GM21528 (cell line): ENCODE measurements around the gene TNFAIP2.
"Not testable (repeated sequence)": the region's sequence is repeated elsewhere in the genome, so short reads cannot be mapped to it uniquely, and the experiment has no call there.

Experiments used
- ATAC-seq: cut with Tn5 transposase; IDR thresholded peaks from one replicate; pipeline ENCODE4 v1.9.1; 2021; ENCODE audit warnings: mild to moderate bottlenecking, moderate library complexity; ENCODE audit not compliant: unreplicated experiment, low FRiP score

Gene TNFAIP2

DNA sequence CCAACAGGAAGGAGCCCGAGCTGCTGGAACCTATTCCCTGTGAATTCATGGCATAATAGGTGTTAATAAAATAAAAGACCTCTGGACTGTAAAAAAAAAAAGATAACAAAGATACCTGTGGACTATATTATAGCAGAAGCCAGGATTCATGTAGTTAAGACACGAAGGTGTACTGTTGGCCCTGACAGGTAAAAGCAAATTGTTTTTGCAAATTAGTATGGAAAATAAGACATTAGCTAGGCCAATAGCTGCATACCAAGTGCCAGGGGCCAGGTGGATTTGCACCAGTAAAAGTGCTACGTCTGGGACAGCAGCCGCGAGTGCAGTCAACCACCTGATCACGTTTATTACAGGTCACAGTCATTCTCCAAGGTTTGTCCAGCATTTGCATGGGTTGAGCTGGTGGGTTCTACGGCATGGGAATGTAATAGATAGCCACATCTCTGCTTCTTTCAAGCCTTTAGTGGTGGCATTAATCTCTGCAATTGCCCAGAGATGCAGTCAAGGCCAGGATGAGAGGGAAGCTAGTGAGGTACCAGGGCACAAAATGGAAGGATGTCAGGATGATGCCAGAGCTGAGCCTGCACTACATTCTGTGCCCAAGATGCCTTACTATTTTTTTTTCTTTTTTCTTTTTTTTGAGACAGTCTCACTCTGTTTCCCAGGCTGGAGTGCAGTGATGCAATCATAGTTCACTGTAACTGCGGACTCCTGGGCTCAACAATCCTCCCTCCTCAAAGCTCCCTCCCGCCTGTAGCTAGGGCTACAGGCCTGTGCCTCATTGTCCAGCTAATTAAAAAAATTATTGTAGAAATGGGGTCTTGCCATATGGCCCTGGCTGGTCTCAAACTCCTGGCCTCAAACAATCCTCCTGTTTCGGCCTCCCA, 26.3 kb downstream of the TNFAIP2 start:
- no peak for ATAC-seq

DNA sequence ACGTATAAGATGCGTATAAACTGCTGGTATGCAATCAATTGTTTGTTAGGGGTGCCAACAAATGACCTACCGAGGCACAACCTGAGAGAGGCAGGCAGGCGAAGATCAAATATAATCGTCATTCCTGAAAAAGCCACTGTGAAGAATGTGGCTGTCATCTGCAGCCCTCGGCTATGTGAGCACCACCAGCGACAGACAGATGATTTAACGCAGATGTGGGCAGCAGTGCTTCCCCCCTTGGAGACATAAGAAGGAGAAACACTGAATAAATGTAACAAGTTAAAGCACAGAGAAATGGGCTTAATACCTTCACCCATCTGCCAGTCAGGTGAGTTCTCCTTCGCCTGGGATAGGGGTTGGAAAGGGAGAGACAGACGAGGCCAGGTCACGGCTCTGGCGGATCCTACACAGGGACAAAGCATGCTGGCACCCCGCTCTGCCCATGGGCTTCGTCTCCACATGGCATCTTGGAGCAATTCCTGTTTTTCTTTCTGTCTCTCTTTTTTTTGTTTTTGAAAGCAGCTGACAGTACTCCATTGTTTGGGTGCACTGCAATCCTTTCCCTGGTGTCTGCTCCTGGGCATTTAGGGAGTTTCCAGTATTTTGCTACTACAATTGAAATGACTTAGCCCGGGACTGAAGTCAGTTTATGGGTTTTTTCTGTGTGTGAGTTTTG, 28.1 kb downstream of the TNFAIP2 start:
- no peak for ATAC-seq

DNA sequence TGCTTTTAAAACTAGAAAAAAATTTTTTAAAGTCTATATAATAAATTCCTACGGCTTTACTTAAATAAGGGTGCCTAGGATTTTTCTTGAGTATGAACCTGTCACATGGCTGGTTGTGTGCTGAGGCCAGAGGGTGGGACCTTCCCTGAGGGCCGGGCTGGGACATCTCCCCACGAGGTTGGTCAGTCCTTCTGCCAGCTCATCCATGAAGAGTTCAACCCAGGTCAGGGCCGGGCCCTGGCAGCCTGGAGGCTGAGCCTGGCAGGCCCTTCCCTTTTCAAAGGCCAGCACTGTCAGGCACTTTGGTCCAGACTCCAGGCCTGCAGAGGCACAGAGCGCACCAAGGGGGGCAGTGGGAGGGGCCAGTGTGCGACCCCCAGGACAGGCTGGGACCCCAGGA, 31.7 kb downstream of the TNFAIP2 start:
- ATAC-seq, result no peak

DNA sequence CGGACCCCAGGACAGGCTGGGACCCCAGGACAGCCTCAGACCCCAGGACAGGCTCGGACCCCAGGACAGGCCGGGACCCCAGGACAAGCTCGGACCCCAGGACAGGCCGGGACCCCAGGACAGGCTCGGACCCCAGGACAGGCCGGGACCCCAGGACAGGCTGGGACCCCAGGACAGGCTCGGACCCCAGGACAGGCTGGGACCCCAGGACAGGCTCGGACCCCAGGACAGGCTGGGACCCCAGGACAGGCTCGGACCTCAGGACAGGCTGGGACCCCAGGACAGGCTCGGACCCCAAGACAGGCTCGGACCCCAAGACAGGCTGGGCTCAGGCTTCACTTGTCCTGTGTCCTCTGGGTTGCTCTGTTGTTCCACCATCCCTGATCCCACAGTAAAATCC, 32.2 kb downstream of the TNFAIP2 start:
- not testable (repeated sequence) for ATAC-seq

DNA sequence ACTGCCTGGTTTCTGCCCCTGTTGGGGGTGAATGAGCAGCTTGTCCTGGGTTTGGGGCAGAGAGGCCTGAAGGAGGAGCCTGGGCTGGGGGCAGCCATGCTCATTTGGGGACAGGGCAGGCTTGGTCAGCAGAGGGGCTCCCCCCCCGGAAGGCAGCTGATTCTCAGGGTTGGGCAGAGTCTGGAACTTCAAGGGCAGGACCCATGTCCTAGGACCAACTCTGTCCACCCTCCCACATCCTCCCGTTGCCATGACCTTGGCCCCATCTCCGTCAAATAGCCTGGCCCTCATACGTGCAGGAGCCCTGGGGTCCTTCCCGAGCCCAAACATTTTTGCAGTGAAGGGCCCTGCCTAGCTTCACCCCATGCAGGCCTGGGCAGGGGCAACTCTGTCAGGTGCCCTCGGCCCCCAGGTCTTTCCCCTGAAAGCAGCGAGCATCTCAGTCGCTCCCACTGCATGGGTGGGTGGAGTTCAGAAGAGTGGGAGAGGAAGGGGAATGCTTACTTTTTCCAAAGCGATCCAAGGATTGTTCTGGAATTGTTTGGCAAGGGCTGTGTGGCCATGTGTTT, 32.6 kb downstream of the TNFAIP2 start:
- ATAC-seq, result no peak

DNA sequence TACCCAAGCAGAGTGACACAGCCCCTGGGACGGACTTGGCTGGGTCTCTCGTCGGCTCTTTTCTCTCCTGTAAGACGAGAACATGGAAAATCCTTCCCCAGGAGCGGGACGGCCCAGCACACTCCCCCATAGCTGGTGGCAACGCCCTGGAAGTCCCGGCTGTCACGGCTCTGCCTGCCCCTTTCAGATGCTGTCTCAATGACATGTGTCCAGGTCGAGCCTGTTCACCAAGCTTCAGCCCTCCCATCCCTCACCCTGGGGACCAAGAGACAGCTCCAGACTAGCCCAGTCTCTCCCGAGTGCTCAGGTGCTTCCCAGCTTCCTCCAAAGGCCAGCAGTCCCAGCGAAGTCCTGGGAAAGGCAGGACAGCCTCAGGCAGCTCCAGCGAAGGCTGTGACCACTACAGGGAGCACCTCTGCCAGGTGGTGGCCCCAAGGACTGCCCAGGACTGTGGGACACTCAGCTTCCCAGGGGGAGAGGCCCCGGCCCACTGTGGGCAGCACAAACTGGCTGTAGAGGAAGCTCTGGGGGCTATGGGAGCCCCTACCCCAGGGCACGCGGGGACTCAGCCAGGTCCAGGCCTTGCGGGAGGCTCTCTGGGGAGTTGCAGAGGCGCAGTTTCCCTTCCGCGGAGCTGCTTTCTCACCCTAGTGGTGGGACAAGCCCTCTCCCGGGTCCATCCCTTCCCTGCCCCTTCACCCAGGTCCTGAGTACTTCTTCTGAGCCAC, 33.6 kb downstream of the TNFAIP2 start:
- ATAC-seq, result no peak

DNA sequence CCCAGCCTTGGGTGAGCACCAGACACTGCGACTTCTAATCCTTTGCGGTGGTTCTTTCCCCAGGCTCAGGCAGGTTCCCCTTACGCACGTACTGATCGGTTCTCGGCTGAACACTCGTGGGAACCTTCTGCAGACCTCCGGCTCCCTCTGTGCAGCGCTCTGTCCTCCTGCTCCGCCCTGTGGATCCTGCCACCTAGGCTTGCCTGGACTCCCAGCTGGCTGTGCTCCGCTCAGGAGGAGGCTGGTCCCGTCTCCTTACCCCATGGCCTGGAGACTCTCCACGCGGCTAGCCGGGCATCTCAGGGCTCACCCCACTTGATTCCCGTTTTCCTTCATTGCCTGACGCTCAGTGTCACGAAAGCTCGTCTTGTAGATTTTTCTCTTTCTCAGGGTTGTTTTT, 34.7 kb downstream of the TNFAIP2 start:
- ATAC-seq, result no peak

DNA sequence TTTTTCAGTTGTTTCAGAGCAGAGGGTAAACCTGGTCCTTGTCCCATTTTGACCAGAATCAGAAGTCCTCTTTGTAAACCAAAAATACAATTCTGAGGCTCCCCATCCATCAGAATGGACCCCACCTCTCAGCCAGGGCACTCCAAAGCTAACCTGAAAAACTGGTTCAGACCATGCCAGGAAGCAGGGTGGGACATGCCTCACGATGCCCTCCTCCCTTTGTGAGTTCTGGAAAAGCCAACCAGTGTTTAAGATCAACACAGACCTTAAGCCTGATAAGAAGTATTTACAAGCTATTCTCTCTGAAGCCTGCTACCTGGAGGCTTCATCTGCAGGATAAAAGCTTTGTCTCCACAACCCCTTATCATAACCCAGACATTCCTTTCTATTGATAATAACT, 35.4 kb downstream of the TNFAIP2 start:
- no peak for ATAC-seq

DNA sequence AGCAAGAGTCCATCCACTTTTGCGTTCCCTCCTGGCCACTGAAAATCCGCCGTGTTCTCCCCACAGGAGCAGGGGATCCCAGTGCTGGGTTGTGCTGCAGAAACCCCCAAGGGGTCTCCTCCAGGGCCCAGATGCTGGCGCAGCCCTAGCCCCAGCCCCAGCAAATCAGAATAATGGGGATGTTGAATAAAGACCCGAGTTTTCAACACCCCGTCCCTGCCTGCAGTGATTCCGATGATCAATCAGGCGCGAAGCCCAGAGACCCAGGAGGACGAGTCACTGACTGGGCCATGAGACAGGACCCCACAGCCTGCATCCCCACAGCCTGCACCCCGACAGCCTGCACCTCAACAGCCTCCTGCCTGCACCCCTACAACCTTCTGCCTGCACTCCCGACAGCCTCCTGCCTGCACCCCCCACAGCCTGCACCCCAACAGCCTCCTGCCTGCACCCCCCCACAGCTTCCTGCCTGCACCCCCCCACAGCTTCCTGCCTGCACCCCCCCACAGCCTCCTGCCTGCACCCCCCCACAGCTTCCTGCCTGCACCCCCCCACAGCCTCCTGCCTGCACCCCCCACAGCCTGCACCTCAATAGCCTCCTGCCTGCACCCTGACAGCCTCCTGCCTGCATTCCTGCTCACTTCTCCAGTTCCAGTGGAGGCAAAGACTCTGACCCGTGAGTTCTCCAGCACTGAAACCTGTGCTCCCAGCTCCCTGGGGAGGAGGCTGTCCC, 37.2 kb downstream of the TNFAIP2 start:
- ATAC-seq, result no peak

DNA sequence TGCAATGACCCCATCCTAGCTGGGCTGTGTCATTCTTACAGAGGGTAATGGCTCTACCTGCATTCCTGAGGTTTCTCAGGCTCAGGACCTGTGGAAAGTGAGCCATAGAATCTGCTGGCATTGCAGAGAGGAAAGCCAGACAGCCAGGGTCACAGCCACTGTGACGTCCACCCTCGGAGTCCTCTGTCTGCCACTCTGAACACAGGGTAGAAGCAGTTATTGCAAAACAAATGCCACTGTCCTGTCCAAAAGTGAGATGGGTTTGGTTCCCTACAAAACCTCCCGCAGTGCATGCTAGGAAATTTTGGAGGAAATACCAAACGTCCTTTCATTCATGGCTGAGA, 37.8 kb downstream of the TNFAIP2 start:
- ATAC-seq, result no peak

DNA sequence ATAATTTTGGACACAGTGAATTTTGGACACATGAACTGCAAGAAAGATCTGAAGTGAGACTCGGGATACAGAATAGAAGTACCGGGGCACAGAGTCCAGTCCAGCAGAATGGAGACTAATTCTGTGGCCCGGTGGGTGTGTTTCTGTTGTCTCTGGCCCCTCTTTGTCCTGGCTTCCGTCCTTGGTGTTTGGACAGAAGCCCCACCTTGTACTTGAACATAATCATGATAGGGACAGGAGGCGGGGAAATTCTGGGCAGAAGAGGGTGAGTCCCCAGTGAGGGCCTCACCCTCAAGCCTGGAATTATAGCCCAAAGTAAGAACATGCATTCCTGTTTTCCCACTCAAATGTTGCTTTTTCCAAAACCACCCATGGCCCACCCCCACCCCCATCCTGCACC, 39.9 kb downstream of the TNFAIP2 start:
- no peak for ATAC-seq

DNA sequence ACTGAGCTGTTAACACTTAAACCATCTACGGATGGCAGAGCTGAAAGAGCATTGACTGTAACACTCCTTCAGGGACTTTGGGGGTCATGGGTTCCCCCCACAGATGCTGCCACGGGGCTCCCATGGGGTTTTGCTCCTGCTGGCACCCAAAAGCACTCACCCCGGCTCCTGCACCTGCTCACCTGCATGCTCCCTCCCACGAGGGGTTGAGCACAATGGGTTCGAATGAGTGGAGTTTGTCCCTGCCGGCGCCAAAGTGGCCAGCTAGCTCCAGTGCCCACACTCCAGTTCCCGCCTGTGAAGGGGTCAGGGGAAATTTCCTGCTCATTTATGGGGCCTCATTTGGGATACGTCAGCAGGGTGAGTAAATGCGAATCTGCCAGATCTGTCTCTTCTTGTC, 40.7 kb downstream of the TNFAIP2 start:
- no peak for ATAC-seq

DNA sequence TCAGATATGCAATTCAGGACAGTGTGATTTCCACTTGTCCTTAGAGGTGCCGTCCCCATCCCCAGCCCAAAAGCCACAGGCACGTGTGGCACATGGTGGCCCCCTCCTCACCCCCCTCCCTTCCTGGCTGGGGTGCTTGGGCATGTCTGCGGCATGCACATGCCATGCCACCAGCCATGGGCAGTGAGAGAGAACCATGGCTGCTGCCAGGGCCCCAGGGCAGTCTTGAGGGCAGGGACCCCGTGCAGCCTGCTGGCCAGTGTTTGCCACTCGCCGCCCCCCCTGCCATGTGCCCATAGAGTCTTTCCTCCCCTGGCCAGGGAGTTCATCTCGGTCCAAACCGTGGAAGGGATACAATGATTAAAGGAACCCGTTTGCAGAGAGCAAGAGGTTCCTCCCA, 41.5 kb downstream of the TNFAIP2 start:
- ATAC-seq, result no peak

DNA sequence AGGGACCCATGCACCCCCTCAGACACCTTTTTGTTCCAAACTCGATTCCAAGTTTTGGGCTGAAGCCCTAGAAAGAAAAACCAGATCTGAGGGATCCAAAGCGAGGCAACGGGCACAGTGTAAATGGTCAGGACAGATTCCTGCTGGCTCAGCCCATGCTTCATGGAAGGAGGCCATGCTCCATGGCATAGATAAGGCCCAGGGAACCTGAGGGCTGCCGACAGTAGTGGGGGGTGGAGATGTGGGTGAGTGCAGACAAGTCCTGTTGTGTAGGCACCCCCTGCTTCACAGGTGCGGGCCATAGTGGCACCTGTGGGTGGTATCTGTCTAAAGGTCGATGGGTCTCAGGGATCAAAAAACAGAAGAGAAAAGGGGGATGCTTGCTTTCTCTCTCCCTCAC, 42.1 kb downstream of the TNFAIP2 start:
- no peak for ATAC-seq

DNA sequence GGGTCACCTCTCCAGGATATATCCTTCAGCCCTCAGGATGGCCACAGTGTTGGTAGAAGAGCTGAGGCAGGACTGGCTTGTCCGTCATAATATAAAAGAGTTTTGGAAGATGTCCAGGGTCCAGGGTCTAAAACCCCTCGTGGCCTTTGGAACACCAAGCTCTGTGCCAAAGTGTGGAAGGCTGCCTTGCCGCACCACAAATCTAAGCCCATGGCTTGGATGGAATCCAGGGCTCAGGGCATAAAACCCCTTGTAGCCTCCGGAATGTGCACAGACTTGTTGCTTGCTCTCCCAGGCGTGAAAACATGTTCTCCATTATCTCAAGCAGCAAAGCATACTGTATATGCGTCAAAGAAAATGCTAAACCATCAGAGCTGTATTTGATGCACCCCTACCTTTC, 46.7 kb downstream of the TNFAIP2 start:
- ATAC-seq, result no peak

DNA sequence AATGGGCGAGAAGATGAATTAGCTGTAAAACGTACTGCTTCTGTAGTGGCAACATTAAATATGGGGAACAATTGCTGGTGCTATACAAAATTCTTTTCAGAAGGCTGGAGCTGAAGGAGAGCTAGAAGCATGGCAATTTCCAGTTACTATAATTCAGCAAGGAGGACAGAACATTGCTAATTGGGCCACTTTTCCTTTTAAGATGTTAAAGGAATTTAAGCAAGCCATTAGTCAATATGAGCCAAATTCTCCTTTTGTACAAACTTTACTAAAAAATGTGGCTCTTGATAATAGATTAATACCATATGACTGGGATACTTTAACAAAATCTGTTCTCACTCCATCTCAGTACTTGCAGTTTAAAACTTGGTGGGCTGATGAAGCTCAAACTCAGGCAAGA, 47.9 kb downstream of the TNFAIP2 start:
- ATAC-seq, result not testable (repeated sequence)

DNA sequence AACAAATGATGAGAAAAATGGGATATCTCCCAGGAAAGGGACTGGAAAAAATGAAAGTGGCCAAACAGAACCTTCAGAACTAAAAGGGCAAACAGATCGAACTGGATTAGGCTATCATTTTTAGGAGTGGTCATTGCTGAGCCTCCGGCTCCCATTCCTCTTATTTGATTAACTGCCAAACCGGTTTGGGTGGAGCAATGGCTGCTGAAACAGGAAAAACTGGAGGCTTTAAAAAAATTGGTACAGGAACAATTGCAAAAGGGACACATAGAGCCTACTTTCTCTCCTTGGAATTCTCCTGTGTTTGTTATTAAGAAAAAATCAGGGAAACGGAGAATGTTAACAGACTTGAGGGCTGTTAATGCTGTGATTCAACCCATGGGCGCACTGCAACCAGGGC, 49.7 kb downstream of the TNFAIP2 start:
- ATAC-seq, result no peak

DNA sequence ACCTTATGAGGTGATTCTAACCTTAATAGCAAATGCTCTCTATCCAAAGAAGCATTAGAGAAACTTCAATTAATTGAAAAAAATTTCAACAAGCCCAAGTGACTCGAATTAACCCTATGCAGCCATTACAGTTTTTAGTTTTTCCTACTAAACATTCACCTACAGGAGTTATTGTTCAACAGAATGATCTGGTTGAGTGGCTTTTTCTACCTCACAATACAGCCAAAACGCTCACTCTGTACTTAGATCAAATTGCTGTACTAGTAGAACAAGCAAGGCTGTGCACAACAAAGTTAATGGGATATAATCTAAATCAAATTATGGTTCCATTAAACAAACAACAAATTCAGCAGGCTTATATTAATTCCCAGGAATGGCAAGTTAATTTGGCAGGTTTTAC, 50.6 kb downstream of the TNFAIP2 start:
- not testable (repeated sequence) for ATAC-seq

DNA sequence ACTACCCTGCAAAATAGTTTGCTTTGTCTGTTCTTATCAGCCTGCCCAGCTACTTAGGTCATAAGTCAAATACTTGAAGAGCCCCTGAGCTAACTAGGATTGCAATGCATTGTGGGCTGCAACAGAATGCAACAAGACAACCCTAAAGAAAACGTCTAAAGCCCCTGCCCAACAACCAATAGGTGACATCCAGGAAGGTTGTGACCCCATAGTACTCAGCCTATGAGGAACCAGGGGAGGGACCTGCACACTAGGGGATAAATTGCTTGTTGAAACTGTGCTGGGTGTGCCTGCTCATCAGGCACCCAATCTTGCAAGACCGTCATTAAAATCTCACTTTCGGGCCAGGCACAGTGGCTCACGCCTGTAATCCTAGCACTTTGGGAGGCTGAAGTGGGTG, 52.9 kb downstream of the TNFAIP2 start:
- ATAC-seq, result not testable (repeated sequence)

DNA sequence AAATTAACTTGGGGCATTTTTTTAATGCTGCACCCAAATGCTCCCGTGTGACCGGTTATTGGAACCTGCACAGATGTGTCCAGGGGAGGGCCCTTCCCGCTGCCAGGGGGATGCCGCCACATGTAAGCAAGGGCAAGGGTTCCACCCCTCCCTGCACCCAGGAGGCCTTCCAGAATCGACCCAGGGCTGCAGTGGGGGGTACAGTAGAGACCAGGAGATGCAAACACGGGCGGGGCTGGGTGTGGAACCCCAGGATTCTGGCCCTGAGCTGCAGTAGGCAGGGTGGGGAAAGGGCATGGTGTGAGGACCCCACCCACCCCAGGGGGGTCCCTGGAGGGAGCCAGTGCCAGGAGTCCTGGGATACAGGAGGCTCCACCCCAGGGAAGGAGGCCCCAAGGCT, 54.1 kb downstream of the TNFAIP2 start:
- ATAC-seq, result no peak
